Measurements from ENCODE around the gene ENTPD1. TPM values are rescaled to one million over a fixed set of nuclear protein-coding genes. Genes with fewer than 3 reads are reported as not detected.
"Not testable (repeated sequence)": the region's sequence is repeated elsewhere in the genome, so short reads cannot be mapped to it uniquely, and the experiment has no call there.

The ENTPD1 gene
- total RNA-seq, 1 experiment from 2014 or later = not detected

GRCh38 chr10:95728526-95728925 lies 27.4 kb upstream of the ENTPD1 start:
- intact Hi-C loops (cut with micrococcal nuclease) = no loop called here
- CTCF ChIA-PET = interaction anchor here (0.5 to 1.4 kb wide), 3 partner anchors 9 to 519 kb away, joined by 3 to 9 read pairs (median 3); partner anchors contain the start of gene TCTN3
- H3K27ac Mint-ChIP-seq (ENCODE audit: low read depth, unreplicated experiment) = no peak overlapping the region

GRCh38 chr10:95729323-95730055 lies 26.5 kb upstream of the ENTPD1 start:
- Mint-ChIP-seq H3K9me3 (ENCODE audit: unreplicated experiment) (peaks cover 6% of the 10 kb centered on the region), H3K27ac (ENCODE audit: low read depth, unreplicated experiment) (no peak overlapping the region), H3K4me3 (ENCODE audit: unreplicated experiment) (no peak overlapping the region), H3K36me3 (ENCODE audit: insufficient read depth, unreplicated experiment) (no peaks in the 10 kb centered on the region), H3K4me1 (ENCODE audit: insufficient read depth, unreplicated experiment) (no peaks in the 10 kb centered on the region), H3K27me3 (ENCODE audit: insufficient read depth, unreplicated experiment) (peaks cover 11% of the 10 kb centered on the region)
- TF ChIP-seq CTCF (IDR thresholded peaks at IDR 0.05; ENCODE audit: unreplicated experiment) = no peak
- CTCF ChIA-PET = interaction anchor here (0.5 to 0.7 kb wide), 3 partner anchors 25 to 289 kb away, joined by 3 read pairs; partner anchors contain the start of gene TCTN3
- BruUV-seq (replicated peaks) = no TSS peak
- no peak for DNase-seq (ENCODE audit: unreplicated experiment)
- POLR2A ChIA-PET = no interaction called here
- intact Hi-C loops (cut with micrococcal nuclease) = no loop called here

More at GRCh38 chr10:95728526-95728925, 27.4 kb upstream of the ENTPD1 start:
- POLR2A ChIA-PET = no interaction called here
- no TSS peak for BruUV-seq (replicated peaks)
- Mint-ChIP-seq H3K27me3 (ENCODE audit: insufficient read depth, unreplicated experiment) (peaks cover 11% of the 10 kb centered on the region), H3K36me3 (ENCODE audit: insufficient read depth, unreplicated experiment) (no peaks in the 10 kb centered on the region), H3K9me3 (ENCODE audit: unreplicated experiment) (peaks cover 6% of the 10 kb centered on the region), H3K4me3 (ENCODE audit: unreplicated experiment) (no peak overlapping the region), H3K4me1 (ENCODE audit: insufficient read depth, unreplicated experiment) (no peaks in the 10 kb centered on the region)
- DNase-seq (ENCODE audit: unreplicated experiment) = peak; percentile 36
- TF ChIP-seq CTCF (IDR thresholded peaks at IDR 0.05; ENCODE audit: unreplicated experiment) = no peak

- H3K27ac Mint-ChIP-seq (ENCODE audit: low read depth, unreplicated experiment) = no peak overlapping the region
- no peaks in the 10 kb centered on the region for H3K36me3 Mint-ChIP-seq (ENCODE audit: insufficient read depth, unreplicated experiment)
- TF ChIP-seq CTCF (IDR thresholded peaks at IDR 0.05; ENCODE audit: unreplicated experiment) = no peak
- ChIA-PET CTCF (interaction anchor here (0.7 kb wide), 1 partner anchor 37 kb away, joined by 3 read pairs; the partner anchor contains the start of gene TCTN3), POLR2A (no interaction called here)
- BruUV-seq (replicated peaks) = no TSS peak
- H3K9me3 Mint-ChIP-seq (ENCODE audit: unreplicated experiment) = peaks cover 6% of the 10 kb centered on the region
- intact Hi-C loops (cut with micrococcal nuclease) = no loop called here
- DNase-seq (ENCODE audit: unreplicated experiment) = no peak
- peaks cover 11% of the 10 kb centered on the region for H3K27me3 Mint-ChIP-seq (ENCODE audit: insufficient read depth, unreplicated experiment)
- no peak overlapping the region for H3K4me3 Mint-ChIP-seq (ENCODE audit: unreplicated experiment)
- no peaks in the 10 kb centered on the region for H3K4me1 Mint-ChIP-seq (ENCODE audit: insufficient read depth, unreplicated experiment)
Measured at GRCh38 chr10:95730233-95730632, 25.7 kb upstream of the ENTPD1 start.

GRCh38 chr10:95732907-95733306 lies 23.1 kb upstream of the ENTPD1 start:
- H3K36me3 Mint-ChIP-seq (ENCODE audit: insufficient read depth, unreplicated experiment); CTCF ChIA-PET; intact Hi-C loops (cut with micrococcal nuclease); H3K27ac Mint-ChIP-seq (ENCODE audit: low read depth, unreplicated experiment); POLR2A ChIA-PET; H3K4me1 Mint-ChIP-seq (ENCODE audit: insufficient read depth, unreplicated experiment); BruUV-seq (replicated peaks); DNase-seq (ENCODE audit: unreplicated experiment); H3K4me3 Mint-ChIP-seq (ENCODE audit: unreplicated experiment); H3K9me3 Mint-ChIP-seq (ENCODE audit: unreplicated experiment): not testable (repeated sequence)
- H3K27me3 Mint-ChIP-seq (ENCODE audit: insufficient read depth, unreplicated experiment) = peaks cover 11% of the 10 kb centered on the region
